NCI-H748 (cell line): Measurements from ENCODE around the gene ABCC10.
"Not testable (repeated sequence)": the region's sequence is repeated elsewhere in the genome, so short reads cannot be mapped to it uniquely, and the experiment has no call there.

Source experiments
- DNase-seq: peaks from one replicate; lab custom pipeline; 2025; ENCODE audit not compliant: unreplicated experiment; lab: John Stamatoyannopoulos, UW

The ABCC10 gene

GRCh38 chr6:43407296-43407695, 20.0 kb upstream of the ABCC10 start:
- DNase-seq, result no peak

GRCh38 chr6:43408259-43408658, 19.1 kb upstream of the ABCC10 start:
- no peak for DNase-seq

GRCh38 chr6:43410776-43411175, 16.6 kb upstream of the ABCC10 start:
- not testable (repeated sequence) for DNase-seq

GRCh38 chr6:43412541-43412940, 14.8 kb upstream of the ABCC10 start:
- DNase-seq, result no peak

- DNase-seq, result no peak
Measured at GRCh38 chr6:43413002-43413401, 14.3 kb upstream of the ABCC10 start.

- DNase-seq, result not testable (repeated sequence)
Measured at GRCh38 chr6:43415275-43415674, 12.1 kb upstream of the ABCC10 start.

- no peak for DNase-seq
Measured at GRCh38 chr6:43416935-43417334, 10.4 kb upstream of the ABCC10 start.

- no peak for DNase-seq
Measured at GRCh38 chr6:43420012-43420709, 7.2 kb upstream of the ABCC10 start.

- no peak for DNase-seq
Measured at GRCh38 chr6:43421831-43422230, 5.5 kb upstream of the ABCC10 start.

GRCh38 chr6:43425083-43425482, 2.3 kb upstream of the ABCC10 start:
- DNase-seq, result not testable (repeated sequence)

GRCh38 chr6:43426928-43427405, 374 bp upstream of the ABCC10 start:
- DNase-seq, result no peak

- DNase-seq, result no peak
Measured at GRCh38 chr6:43428112-43428570, 800 bp downstream of the ABCC10 start.

GRCh38 chr6:43428874-43429273, 1.5 kb downstream of the ABCC10 start:
- no peak for DNase-seq

GRCh38 chr6:43432009-43432945, 4.9 kb downstream of the ABCC10 start:
- DNase-seq, result no peak

- DNase-seq, result no peak
Measured at GRCh38 chr6:43433148-43433547, 5.8 kb downstream of the ABCC10 start.

- no peak for DNase-seq
Measured at GRCh38 chr6:43434001-43434840, 6.9 kb downstream of the ABCC10 start.

- DNase-seq, result no peak
Measured at GRCh38 chr6:43434943-43435342, 7.6 kb downstream of the ABCC10 start.

- DNase-seq, result no peak
Measured at GRCh38 chr6:43435682-43436437, 8.5 kb downstream of the ABCC10 start.

- peak; percentile 27 for DNase-seq
Measured at GRCh38 chr6:43436577-43437282, 9.4 kb downstream of the ABCC10 start.

GRCh38 chr6:43437700-43438099, 10.4 kb downstream of the ABCC10 start:
- no peak for DNase-seq
